ENCODE results near the gene GZMM.
A peak's percentile ranks its signal among the peaks of the same experiment; 100 is the strongest.

GZMM gene

GRCh38 chr19:513368-514165 is 30.3 kb upstream of the GZMM start:
- Histone ChIP-seq H3K4me3 (ENCODE audit: low read depth, low read length) (no peak overlapping the region), H3K4me1 (ENCODE audit: control insufficient read depth, insufficient read depth, low read length) (peaks cover 16% of the 10 kb centered on the region), H3K27me3 (ENCODE audit: control insufficient read depth, insufficient read depth, low read length) (no peaks in the 10 kb centered on the region), H3K27ac (ENCODE audit: low read depth, low read length) (no peak overlapping the region), H3K9me3 (ENCODE audit: control insufficient read depth, insufficient read depth, low read depth, low read length) (no peaks in the 10 kb centered on the region), H3K9ac (ENCODE audit: low read length) (no peak overlapping the region), H3K36me3 (ENCODE audit: control insufficient read depth, insufficient read depth, low read length) (no peaks in the 10 kb centered on the region)

GRCh38 chr19:514166-514663 is 29.6 kb upstream of the GZMM start:
- no peaks in the 10 kb centered on the region for H3K27me3 ChIP-seq (ENCODE audit: control insufficient read depth, insufficient read depth, low read length)
- H3K4me1 ChIP-seq (ENCODE audit: control insufficient read depth, insufficient read depth, low read length) = peaks cover 16% of the 10 kb centered on the region

GRCh38 chr19:517721-518597 is 25.9 kb upstream of the GZMM start:
- H3K4me1 ChIP-seq (ENCODE audit: control insufficient read depth, insufficient read depth, low read length) = peaks cover 3% of the 10 kb centered on the region; the same call in 1 of the 2 replicates
- no peak overlapping the region for H3K9ac ChIP-seq (ENCODE audit: low read length)
- no peak overlapping the region for H3K27ac ChIP-seq (ENCODE audit: low read depth, low read length)
- no peaks in the 10 kb centered on the region for H3K36me3 ChIP-seq (ENCODE audit: control insufficient read depth, insufficient read depth, low read length)
- no peaks in the 10 kb centered on the region for H3K27me3 ChIP-seq (ENCODE audit: control insufficient read depth, insufficient read depth, low read length)
- H3K9me3 ChIP-seq (ENCODE audit: control insufficient read depth, insufficient read depth, low read depth, low read length) = peaks cover 9% of the 10 kb centered on the region; the same call in 1 of the 2 replicates
- no peak overlapping the region for H3K4me3 ChIP-seq (ENCODE audit: low read depth, low read length)

More at GRCh38 chr19:514166-514663, 29.6 kb upstream of the GZMM start:
- Histone ChIP-seq H3K9me3 (ENCODE audit: control insufficient read depth, insufficient read depth, low read depth, low read length) (no peaks in the 10 kb centered on the region), H3K27ac (ENCODE audit: low read depth, low read length) (no peak overlapping the region), H3K9ac (ENCODE audit: low read length) (no peak overlapping the region), H3K4me3 (ENCODE audit: low read depth, low read length) (no peak overlapping the region), H3K36me3 (ENCODE audit: control insufficient read depth, insufficient read depth, low read length) (no peaks in the 10 kb centered on the region)

GRCh38 chr19:518598-519231 is 25.1 kb upstream of the GZMM start:
- Histone ChIP-seq H3K9ac (ENCODE audit: low read length) (no peak overlapping the region), H3K36me3 (ENCODE audit: control insufficient read depth, insufficient read depth, low read length) (no peaks in the 10 kb centered on the region), H3K4me1 (ENCODE audit: control insufficient read depth, insufficient read depth, low read length) (peaks cover 3% of the 10 kb centered on the region; the same call in 1 of the 2 replicates), H3K9me3 (ENCODE audit: control insufficient read depth, insufficient read depth, low read depth, low read length) (peaks cover 9% of the 10 kb centered on the region; the same call in 1 of the 2 replicates), H3K27ac (ENCODE audit: low read depth, low read length) (no peak overlapping the region), H3K4me3 (ENCODE audit: low read depth, low read length) (no peak overlapping the region), H3K27me3 (ENCODE audit: control insufficient read depth, insufficient read depth, low read length) (no peaks in the 10 kb centered on the region)

GRCh38 chr19:519449-519865 is 24.4 kb upstream of the GZMM start:
- Histone ChIP-seq H3K9me3 (ENCODE audit: control insufficient read depth, insufficient read depth, low read depth, low read length) (peaks cover 9% of the 10 kb centered on the region; the same call in 1 of the 2 replicates), H3K4me1 (ENCODE audit: control insufficient read depth, insufficient read depth, low read length) (peaks cover 3% of the 10 kb centered on the region; the same call in 1 of the 2 replicates), H3K27me3 (ENCODE audit: control insufficient read depth, insufficient read depth, low read length) (no peaks in the 10 kb centered on the region), H3K9ac (ENCODE audit: low read length) (no peak overlapping the region), H3K36me3 (ENCODE audit: control insufficient read depth, insufficient read depth, low read length) (no peaks in the 10 kb centered on the region), H3K4me3 (ENCODE audit: low read depth, low read length) (no peak overlapping the region), H3K27ac (ENCODE audit: low read depth, low read length) (no peak overlapping the region)

- H3K9ac ChIP-seq (ENCODE audit: low read length) = no peak overlapping the region
- peaks cover 12% of the 10 kb centered on the region; the same call in 1 of the 2 replicates for H3K4me1 ChIP-seq (ENCODE audit: control insufficient read depth, insufficient read depth, low read length)
- no peak overlapping the region for H3K27ac ChIP-seq (ENCODE audit: low read depth, low read length)
- H3K36me3 ChIP-seq (ENCODE audit: control insufficient read depth, insufficient read depth, low read length) = no peaks in the 10 kb centered on the region
- no peak overlapping the region for H3K4me3 ChIP-seq (ENCODE audit: low read depth, low read length)
- peaks cover 9% of the 10 kb centered on the region; the same call in 1 of the 2 replicates for H3K9me3 ChIP-seq (ENCODE audit: control insufficient read depth, insufficient read depth, low read depth, low read length)
- no peaks in the 10 kb centered on the region for H3K27me3 ChIP-seq (ENCODE audit: control insufficient read depth, insufficient read depth, low read length)
Observed at GRCh38 chr19:522726-523125, 21.1 kb upstream of the GZMM start.

- Histone ChIP-seq H3K27ac (ENCODE audit: low read depth, low read length) (no peak overlapping the region), H3K4me3 (ENCODE audit: low read depth, low read length) (no peak overlapping the region)
Observed at GRCh38 chr19:524062-524674, 19.7 kb upstream of the GZMM start.

GRCh38 chr19:525029-525428 is 18.8 kb upstream of the GZMM start:
- Histone ChIP-seq H3K4me1 (ENCODE audit: control insufficient read depth, insufficient read depth, low read length) (peaks cover 12% of the 10 kb centered on the region; the same call in 1 of the 2 replicates), H3K4me3 (ENCODE audit: low read depth, low read length) (peak overlapping the region; percentile 3; the same call in 1 of the 2 replicates)

More at GRCh38 chr19:524062-524674, 19.7 kb upstream of the GZMM start:
- H3K9ac ChIP-seq (ENCODE audit: low read length) = no peak overlapping the region
- peaks cover 9% of the 10 kb centered on the region; the same call in 1 of the 2 replicates for H3K9me3 ChIP-seq (ENCODE audit: control insufficient read depth, insufficient read depth, low read depth, low read length)
- no peaks in the 10 kb centered on the region for H3K27me3 ChIP-seq (ENCODE audit: control insufficient read depth, insufficient read depth, low read length)
- H3K36me3 ChIP-seq (ENCODE audit: control insufficient read depth, insufficient read depth, low read length) = no peaks in the 10 kb centered on the region
- H3K4me1 ChIP-seq (ENCODE audit: control insufficient read depth, insufficient read depth, low read length) = peaks cover 12% of the 10 kb centered on the region; the same call in 1 of the 2 replicates

GRCh38 chr19:525857-526419 is 17.9 kb upstream of the GZMM start:
- Histone ChIP-seq H3K27me3 (ENCODE audit: control insufficient read depth, insufficient read depth, low read length) (no peaks in the 10 kb centered on the region), H3K4me3 (ENCODE audit: low read depth, low read length) (no peak overlapping the region), H3K36me3 (ENCODE audit: control insufficient read depth, insufficient read depth, low read length) (no peaks in the 10 kb centered on the region), H3K9ac (ENCODE audit: low read length) (no peak overlapping the region), H3K4me1 (ENCODE audit: control insufficient read depth, insufficient read depth, low read length) (peaks cover 12% of the 10 kb centered on the region; the same call in 1 of the 2 replicates), H3K27ac (ENCODE audit: low read depth, low read length) (no peak overlapping the region), H3K9me3 (ENCODE audit: control insufficient read depth, insufficient read depth, low read depth, low read length) (peaks cover 6% of the 10 kb centered on the region; the same call in 1 of the 2 replicates)

More at GRCh38 chr19:525029-525428, 18.8 kb upstream of the GZMM start:
- H3K36me3 ChIP-seq (ENCODE audit: control insufficient read depth, insufficient read depth, low read length) = no peaks in the 10 kb centered on the region
- H3K9ac ChIP-seq (ENCODE audit: low read length) = no peak overlapping the region
- H3K27ac ChIP-seq (ENCODE audit: low read depth, low read length) = no peak overlapping the region
- no peaks in the 10 kb centered on the region for H3K27me3 ChIP-seq (ENCODE audit: control insufficient read depth, insufficient read depth, low read length)
- H3K9me3 ChIP-seq (ENCODE audit: control insufficient read depth, insufficient read depth, low read depth, low read length) = peaks cover 9% of the 10 kb centered on the region; the same call in 1 of the 2 replicates

Measured in HUES6 (cell line).